CD14-positive monocyte (primary cell): ENCODE results near the gene ACTRT2. TPM values are rescaled to one million over a fixed set of nuclear protein-coding genes. Genes with fewer than 3 reads are reported as not detected.
A peak's percentile ranks its signal among the peaks of the same experiment; 100 is the strongest.

Experiments
- DNase-seq, 3 donors: peaks; one replicate each; pipeline ENCODE4 v3.0.0-alpha.2; 2011 to 2022
- H2AFZ ChIP-seq: 2 replicates; pipeline ENCODE4 v1.6.0; 2012; ENCODE audit warnings: mild to moderate bottlenecking, low read depth, low read length, inconsistent platforms; ENCODE audit not compliant: insufficient read depth, poor library complexity, severe bottlenecking
- H3K27ac ChIP-seq, 2 donors: 1 replicate in 1 of 2; 2 replicates in 1 of 2; pipeline ENCODE4 v1.5.1; 2012 to 2013; ENCODE audit warnings: low read length in 2 of 2, control low read depth in 1 of 2, inconsistent platforms in 1 of 2, low read depth in 1 of 2, mild to moderate bottlenecking in 1 of 2
- H3K27me3 ChIP-seq, 2 donors: one replicate each; pipeline versions ENCODE4 v1.6.0 to v1.6.1; 2011 to 2013; ENCODE audit warnings: low read length in 2 of 2; ENCODE audit not compliant: control insufficient read depth in 2 of 2, insufficient read depth in 2 of 2
- H3K36me3 ChIP-seq, 2 donors: replicated peaks in 1 of 2; 1 replicate in 1 of 2; 2 replicates in 1 of 2; pipeline versions ENCODE4 v1.5.1 to v1.6.1; 2012 to 2013; ENCODE audit warnings: low read length in 2 of 2, control low read depth in 1 of 2, inconsistent platforms in 1 of 2, mild to moderate bottlenecking in 1 of 2; ENCODE audit not compliant: insufficient read depth in 2 of 2, control insufficient read depth in 1 of 2
- H3K4me1 ChIP-seq, 2 donors: 1 replicate in 1 of 2; 2 replicates in 1 of 2; pipeline versions ENCODE4 v1.5.1 to v1.6.1; 2012 to 2013; ENCODE audit warnings: low read length in 2 of 2, control low read depth in 1 of 2, inconsistent platforms in 1 of 2, mild to moderate bottlenecking in 1 of 2, moderate library complexity in 1 of 2; ENCODE audit not compliant: insufficient read depth in 2 of 2, control insufficient read depth in 1 of 2
- H3K4me2 ChIP-seq: replicated peaks from 2 replicates; pipeline ENCODE3; 2012; ENCODE audit warnings: low read length, moderate library complexity, mild to moderate bottlenecking; ENCODE audit not compliant: poor library complexity, severe bottlenecking; ENCODE audit errors: extremely low read depth
- H3K4me3 ChIP-seq, 3 experiments: fragments of 200-600 bp in 1 of 3; sonication (generic) in 1 of 3; replicated peaks in 1 of 3; 1 replicate in 2 of 3; 2 replicates in 1 of 3; pipeline ENCODE4 v1.5.1; 2011 to 2013; ENCODE audit warnings: low read length in 3 of 3, mild to moderate bottlenecking in 3 of 3, control low read depth in 2 of 3, low read depth in 2 of 3, inconsistent platforms in 1 of 3, moderate library complexity in 1 of 3
- H3K79me2 ChIP-seq: 2 replicates; pipeline ENCODE4 v1.6.0; 2012; ENCODE audit warnings: mild to moderate bottlenecking, control low read depth, inconsistent platforms, low read length, moderate library complexity; ENCODE audit not compliant: insufficient read depth
- H3K9ac ChIP-seq: 2 replicates; pipeline ENCODE4 v1.6.0; 2017; ENCODE audit warnings: low read length, mild to moderate bottlenecking; ENCODE audit not compliant: insufficient read depth, poor library complexity, severe bottlenecking
- H3K9me3 ChIP-seq, 2 donors: replicated peaks in 1 of 2; 1 replicate in 1 of 2; 2 replicates in 1 of 2; pipeline versions ENCODE4 v1.5.1 to v1.6.1; 2012 to 2013; ENCODE audit warnings: low read length in 2 of 2, control low read depth in 1 of 2; ENCODE audit not compliant: control insufficient read depth in 1 of 2, insufficient read depth in 1 of 2
- H4K20me1 ChIP-seq: 2 replicates; pipeline ENCODE4 v1.6.0; 2012; ENCODE audit warnings: mild to moderate bottlenecking, low read length, control low read depth, moderate library complexity; ENCODE audit not compliant: insufficient read depth
- H3K27ac Mint-ChIP-seq, 7 donors: one replicate each; pipeline ENCODE4 v1.8.0; 2020; ENCODE audit warnings: mild to moderate bottlenecking in 7 of 7, mixed read lengths in 7 of 7, moderate library complexity in 6 of 7, inconsistent platforms in 2 of 7
- H3K27me3 Mint-ChIP-seq, 3 donors: one replicate each; pipeline ENCODE4 v1.8.0; 2021 to 2022; ENCODE audit warnings: low read depth in 3 of 3, mild to moderate bottlenecking in 3 of 3, mixed read lengths in 3 of 3, moderate library complexity in 3 of 3, inconsistent platforms in 1 of 3
- H3K36me3 Mint-ChIP-seq, 2 donors: one replicate each; pipeline ENCODE4 v1.8.0; 2020; ENCODE audit warnings: mixed read lengths in 2 of 2, inconsistent platforms in 1 of 2, mild to moderate bottlenecking in 1 of 2
- H3K4me1 Mint-ChIP-seq: one replicate; pipeline ENCODE4 v1.8.0; 2020; ENCODE audit warnings: mild to moderate bottlenecking, mixed read lengths
- H3K4me3 Mint-ChIP-seq, 2 donors: one replicate each; pipeline ENCODE4 v1.8.0; 2020; ENCODE audit warnings: mild to moderate bottlenecking in 2 of 2, mixed read lengths in 2 of 2, moderate library complexity in 1 of 2
- H3K9me3 Mint-ChIP-seq, 7 donors: one replicate each; pipeline ENCODE4 v1.8.0; 2020 to 2022; ENCODE audit warnings: mixed read lengths in 7 of 7, mild to moderate bottlenecking in 6 of 7, moderate library complexity in 6 of 7, inconsistent platforms in 2 of 7
- WGBS: methylation state at CpG from one replicate; pipeline ENCODE4 v1.1.5; 2013; ENCODE audit warnings: missing lambda C conversion rate; ENCODE audit not compliant: insufficient coverage; 5-methylcytosine and 5-hydroxymethylcytosine counted together
- intact Hi-C, 2 donors: fragments of 100-400 bp; cut with micrococcal nuclease; formaldehyde crosslinking; loops; one replicate each; pipeline versions ENCODE4 v1.15.0 to v1.15.1; 2023
- polyA plus RNA-seq, 3 donors: library from polyadenylated mRNA; depleted of rRNA in 1 of 3; unstranded in 2 of 3; stranded (reverse) in 1 of 3; fragments of 300-500 nt in 2 of 3; fragments of >200 nt in 1 of 3; fragmentation: Illumina TruSeq in 2 of 3; gene quantifications; 1 replicate in 2 of 3; 2 replicates in 1 of 3; pipeline ENCODE4 v1.2.3, GENCODE V29; 2012 to 2021
- TF ChIP-seq, protein P1 (sequence below): fragments of 200-600 bp; IDR thresholded peaks from one replicate; pipeline ENCODE4 v1.8.0; 2022; ENCODE audit warnings: antibody characterized with exemption, mild to moderate bottlenecking

The ACTRT2 gene
- polyA plus RNA-seq, 3 donors, result not detected

DNA sequence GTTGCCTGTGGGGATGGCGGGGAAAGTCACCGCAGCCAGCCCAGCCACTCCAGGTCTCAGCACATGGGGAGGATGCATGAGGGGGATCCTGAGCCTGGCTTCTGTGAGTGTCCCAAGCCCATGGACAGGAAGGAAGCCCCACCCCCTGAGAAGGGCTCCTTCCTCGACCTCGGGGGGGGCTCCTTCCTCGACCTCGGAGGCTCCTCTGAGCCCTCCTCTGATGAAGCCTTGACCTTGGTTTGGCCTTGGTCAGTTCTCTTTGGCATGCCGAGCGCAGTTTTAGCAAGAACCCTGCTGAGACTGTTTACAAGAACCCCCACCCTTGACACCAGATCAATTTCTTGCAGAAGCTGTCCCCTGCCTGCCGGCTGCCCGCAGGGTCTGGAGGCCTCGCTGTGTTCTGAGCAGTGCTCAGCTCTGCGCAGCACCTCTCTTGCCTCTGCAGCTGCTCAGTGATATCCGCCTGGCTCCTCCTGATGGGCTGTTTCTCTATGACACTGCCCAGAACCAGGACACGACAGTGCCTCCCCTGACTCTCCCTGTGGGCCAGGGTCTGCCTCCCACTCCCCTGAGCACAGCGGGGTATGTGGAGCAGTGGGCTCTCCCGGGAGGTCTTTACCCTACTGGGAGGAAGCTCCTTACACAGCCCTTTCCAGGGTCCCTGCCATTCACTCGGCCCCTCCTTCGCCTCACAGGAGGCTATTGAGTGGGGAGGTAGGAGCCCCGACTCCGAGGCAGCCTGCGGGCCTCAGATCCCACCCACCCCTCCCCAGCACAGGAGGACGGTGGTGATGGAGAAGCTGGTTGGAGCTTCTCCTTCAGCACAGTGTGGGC lies 15.4 kb downstream of the ACTRT2 start:
- H3K4me2 ChIP-seq, result no peak overlapping the region
- H3K9ac ChIP-seq, result no peak overlapping the region
- no peaks in the 10 kb centered on the region for H3K4me1 ChIP-seq
- Mint-ChIP-seq H3K27ac (peak overlapping the region in 1 of 7 donors; percentile 44), H3K27me3 (peaks cover 1 to 5% (median 3%) of the 10 kb centered on the region in 3 donors), H3K4me1 (no peaks in the 10 kb centered on the region), H3K9me3 (no peaks in the 10 kb centered on the region), H3K4me3 (no peak overlapping the region), H3K36me3 (no peaks in the 10 kb centered on the region)
- TF ChIP-seq, protein P1, sequence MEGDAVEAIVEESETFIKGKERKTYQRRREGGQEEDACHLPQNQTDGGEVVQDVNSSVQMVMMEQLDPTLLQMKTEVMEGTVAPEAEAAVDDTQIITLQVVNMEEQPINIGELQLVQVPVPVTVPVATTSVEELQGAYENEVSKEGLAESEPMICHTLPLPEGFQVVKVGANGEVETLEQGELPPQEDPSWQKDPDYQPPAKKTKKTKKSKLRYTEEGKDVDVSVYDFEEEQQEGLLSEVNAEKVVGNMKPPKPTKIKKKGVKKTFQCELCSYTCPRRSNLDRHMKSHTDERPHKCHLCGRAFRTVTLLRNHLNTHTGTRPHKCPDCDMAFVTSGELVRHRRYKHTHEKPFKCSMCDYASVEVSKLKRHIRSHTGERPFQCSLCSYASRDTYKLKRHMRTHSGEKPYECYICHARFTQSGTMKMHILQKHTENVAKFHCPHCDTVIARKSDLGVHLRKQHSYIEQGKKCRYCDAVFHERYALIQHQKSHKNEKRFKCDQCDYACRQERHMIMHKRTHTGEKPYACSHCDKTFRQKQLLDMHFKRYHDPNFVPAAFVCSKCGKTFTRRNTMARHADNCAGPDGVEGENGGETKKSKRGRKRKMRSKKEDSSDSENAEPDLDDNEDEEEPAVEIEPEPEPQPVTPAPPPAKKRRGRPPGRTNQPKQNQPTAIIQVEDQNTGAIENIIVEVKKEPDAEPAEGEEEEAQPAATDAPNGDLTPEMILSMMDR, result no peak
- H2AFZ ChIP-seq, result no peak overlapping the region
- no peak overlapping the region for H3K27ac ChIP-seq
- no peaks in the 10 kb centered on the region for H3K27me3 ChIP-seq
- H4K20me1 ChIP-seq, result no peaks in the 10 kb centered on the region
- intact Hi-C loops, result no loop called here
- DNase-seq, result no peak
- 77% methylated on average over 13 of the region's 22 CpGs for WGBS
- H3K79me2 ChIP-seq, result no peaks in the 10 kb centered on the region
- H3K4me3 ChIP-seq, result no peak overlapping the region
- no peaks in the 10 kb centered on the region for H3K9me3 ChIP-seq
- no peaks in the 10 kb centered on the region for H3K36me3 ChIP-seq

DNA sequence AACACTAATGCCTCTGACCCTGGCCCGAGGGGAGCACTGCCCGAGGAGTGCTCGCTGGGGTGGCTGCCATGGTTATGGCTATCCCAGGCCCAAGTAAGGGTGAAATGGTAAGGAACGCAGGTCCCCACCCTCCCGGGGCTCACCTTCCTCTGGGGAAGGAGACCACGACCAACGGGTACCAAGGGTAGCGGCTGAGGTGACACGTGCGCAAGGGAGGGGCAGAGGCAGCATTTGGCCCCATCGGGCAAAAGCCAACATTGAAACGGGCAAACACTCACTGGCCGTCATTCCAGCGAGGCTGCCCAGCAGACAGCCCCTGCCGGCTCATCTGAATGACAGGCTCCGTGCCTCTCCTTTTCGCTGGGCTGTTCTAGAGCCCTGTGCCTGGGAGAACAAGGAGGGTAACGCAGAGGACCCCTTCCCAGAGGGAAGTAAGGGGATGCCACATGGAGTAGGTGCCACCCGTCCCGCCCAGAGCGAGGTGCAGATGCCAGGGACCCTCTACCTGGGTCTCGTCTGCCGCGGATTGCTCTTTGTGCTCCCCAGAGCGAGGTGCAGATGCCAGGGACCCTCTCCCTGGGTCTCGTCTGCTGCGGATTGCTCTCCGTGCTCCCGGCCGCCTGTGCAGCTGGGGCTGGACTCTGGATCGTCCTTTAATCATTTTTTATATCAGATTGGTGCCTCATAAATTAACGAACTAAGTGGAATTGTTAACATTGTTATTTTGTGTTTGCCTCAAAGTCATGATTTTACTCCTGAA lies 16.2 kb downstream of the ACTRT2 start:
- Mint-ChIP-seq H3K4me1 (no peaks in the 10 kb centered on the region), H3K27ac (no peak overlapping the region), H3K27me3 (peaks cover 4 to 8% (median 6%) of the 10 kb centered on the region in 3 donors), H3K9me3 (no peaks in the 10 kb centered on the region), H3K4me3 (no peak overlapping the region), H3K36me3 (no peaks in the 10 kb centered on the region)
- TF ChIP-seq, protein P1, result no peak
- WGBS, result 92% methylated on average over 27 of the region's 32 CpGs
- no peaks in the 10 kb centered on the region for H4K20me1 ChIP-seq
- H3K4me3 ChIP-seq, result no peak overlapping the region
- intact Hi-C loops, result no loop called here
- H3K4me1 ChIP-seq, result no peaks in the 10 kb centered on the region
- no peaks in the 10 kb centered on the region for H3K9me3 ChIP-seq
- H2AFZ ChIP-seq, result no peak overlapping the region
- DNase-seq, result no peak
- H3K79me2 ChIP-seq, result no peaks in the 10 kb centered on the region
- no peak overlapping the region for H3K27ac ChIP-seq
- H3K27me3 ChIP-seq, result no peaks in the 10 kb centered on the region
- H3K36me3 ChIP-seq, result no peaks in the 10 kb centered on the region
- H3K9ac ChIP-seq, result no peak overlapping the region
- no peak overlapping the region for H3K4me2 ChIP-seq
